Sigmoid colon (tissue), 7 donors: ENCODE data around the gene C2CD3. TPM values are rescaled to one million over a fixed set of nuclear protein-coding genes. Genes with fewer than 3 reads are reported as not detected.

Experiments
- DNase-seq: peaks from one replicate; pipeline ENCODE4 v3.0.0-alpha.2; 2019
- H3K27ac ChIP-seq, 4 donors: fragments of 200-600 bp; sonication (generic); one replicate each; pipeline ENCODE4 v1.5.1; 2016 to 2019; ENCODE audit warnings: mild to moderate bottlenecking in 1 of 4
- H3K27me3 ChIP-seq, 3 donors: fragments of 200-600 bp; sonication (generic); one replicate each; pipeline ENCODE4 v1.5.1; 2019; ENCODE audit warnings: mild to moderate bottlenecking in 1 of 3
- H3K36me3 ChIP-seq, 4 donors: fragments of 200-600 bp; sonication (generic); one replicate each; pipeline ENCODE4 v1.5.1; 2016 to 2019
- H3K4me1 ChIP-seq, 4 donors: fragments of 200-600 bp; sonication (generic); one replicate each; pipeline ENCODE4 v1.5.1; 2017 to 2019
- H3K4me3 ChIP-seq, 4 donors: fragments of 200-600 bp; sonication (generic); one replicate each; pipeline ENCODE4 v1.5.1; 2017 to 2019; ENCODE audit warnings: mild to moderate bottlenecking in 2 of 4, moderate library complexity in 1 of 4
- H3K9me3 ChIP-seq, 4 donors: fragments of 200-600 bp in 3 of 4; sonication (generic) in 3 of 4; one replicate each; pipeline versions ENCODE4 v1.5.1 to v1.6.1; 2013 to 2019
- EP300 ChIP-seq, 4 donors: sonication (generic); formaldehyde crosslinking; IDR thresholded peaks; one replicate each; pipeline ENCODE4 v1.6.1; 2017; ENCODE audit warnings: antibody characterized with exemption in 4 of 4
- POLR2A ChIP-seq, 2 donors: fragments of 450-650 bp; IDR thresholded peaks; one replicate each; pipeline ENCODE4 v1.6.1; 2016; ENCODE audit warnings: antibody characterized with exemption in 2 of 2, mild to moderate bottlenecking in 2 of 2, moderate library complexity in 2 of 2
- POLR2AphosphoS5 ChIP-seq, 4 donors: sonication (generic); formaldehyde crosslinking; IDR thresholded peaks; one replicate each; pipeline ENCODE4 v1.6.1; 2017; ENCODE audit warnings: antibody characterized with exemption in 4 of 4
- WGBS, 2 donors: extraction: QIAGEN DNeasy Blood & Tissue Kit; methylation state at CpG; one replicate each; pipeline ENCODE4 v1.1.7; 2013; 5-methylcytosine and 5-hydroxymethylcytosine counted together
- intact Hi-C: fragments of 100-400 bp; cut with DNase I; formaldehyde crosslinking; loops from one replicate; pipeline ENCODE4 v1.15.1; 2023
- polyA plus RNA-seq, 3 donors: library from polyadenylated mRNA; stranded (reverse); fragments of 200-250 nt; gene quantifications; one replicate each; pipeline ENCODE4 v1.2.3, GENCODE V29; 2013
- total RNA-seq, 4 donors: library from RNA; depleted of rRNA; stranded (reverse); fragments of >200 nt; gene quantifications; one replicate each; pipeline ENCODE4 v1.1.0, GENCODE V29; 2016
- TF ChIP-seq, protein P1 (sequence below), 4 experiments: fragments of 450-650 bp in 3 of 4; fragments of 200-600 bp in 1 of 4; IDR thresholded peaks; one replicate each; pipeline ENCODE4 v1.5.1; 2016 to 2019; ENCODE audit warnings: antibody characterized with exemption in 4 of 4, mild to moderate bottlenecking in 3 of 4, moderate library complexity in 2 of 4
- donor health status: healthy with polysubstance abuse.
- donor health status: Bipolar disorder and iron deficiency.
- donor health status: healthy.

C2CD3 gene
- total and polyA plus RNA-seq, 7 donors: 6.9 to 29.1 (median 17.2) TPM

DNA sequence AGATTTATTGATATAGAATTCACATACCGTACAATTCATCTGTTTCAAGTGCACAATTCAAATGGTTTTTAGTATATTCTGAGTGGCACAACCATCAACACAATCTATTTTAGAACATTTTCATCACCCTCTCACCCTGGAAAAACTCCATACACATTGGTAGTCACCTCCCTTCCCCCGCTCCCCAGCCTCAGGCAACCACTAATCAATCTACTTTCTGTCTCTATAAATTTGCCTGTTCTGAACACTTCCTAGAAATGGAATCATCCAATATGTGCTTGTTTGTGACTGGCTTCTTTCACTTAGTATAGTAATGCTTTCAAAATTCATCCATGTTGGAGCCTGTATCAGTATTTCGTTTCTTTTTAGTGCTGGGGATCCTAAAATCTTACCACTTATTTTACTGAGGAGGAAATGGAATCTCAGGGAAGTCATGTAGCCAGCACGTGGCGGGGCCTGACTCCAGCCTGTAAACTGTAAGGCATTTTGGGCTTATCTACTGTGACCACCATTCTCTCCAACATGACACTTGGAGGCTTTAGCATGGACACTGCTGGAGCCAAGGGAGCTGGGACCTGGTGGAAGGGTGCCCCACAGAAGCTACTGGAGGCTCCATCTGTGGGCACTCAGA is 161.0 kb downstream of the C2CD3 start:
- Histone ChIP-seq H3K4me3 (no peak overlapping the region), H3K4me1 (peaks cover 0 to 3% (median 0%) of the 10 kb centered on the region in 4 donors), H3K36me3 (peaks cover 0 to 13% (median 4%) of the 10 kb centered on the region in 4 donors), H3K27ac (no peak overlapping the region), H3K9me3 (no peaks in the 10 kb centered on the region), H3K27me3 (no peaks in the 10 kb centered on the region)
- 90 to 93% methylated on average over 5 of the region's 5 CpGs for WGBS, 2 donors
- DNase-seq: peak; percentile 36
- intact Hi-C loops: no loop called here
- no peak for TF ChIP-seq POLR2AphosphoS5 (IDR thresholded peaks at IDR 0.05)
- no peak for TF ChIP-seq EP300 (IDR thresholded peaks at IDR 0.05)
- TF ChIP-seq POLR2A (IDR thresholded peaks at IDR 0.05): no peak
- TF ChIP-seq, protein P1, sequence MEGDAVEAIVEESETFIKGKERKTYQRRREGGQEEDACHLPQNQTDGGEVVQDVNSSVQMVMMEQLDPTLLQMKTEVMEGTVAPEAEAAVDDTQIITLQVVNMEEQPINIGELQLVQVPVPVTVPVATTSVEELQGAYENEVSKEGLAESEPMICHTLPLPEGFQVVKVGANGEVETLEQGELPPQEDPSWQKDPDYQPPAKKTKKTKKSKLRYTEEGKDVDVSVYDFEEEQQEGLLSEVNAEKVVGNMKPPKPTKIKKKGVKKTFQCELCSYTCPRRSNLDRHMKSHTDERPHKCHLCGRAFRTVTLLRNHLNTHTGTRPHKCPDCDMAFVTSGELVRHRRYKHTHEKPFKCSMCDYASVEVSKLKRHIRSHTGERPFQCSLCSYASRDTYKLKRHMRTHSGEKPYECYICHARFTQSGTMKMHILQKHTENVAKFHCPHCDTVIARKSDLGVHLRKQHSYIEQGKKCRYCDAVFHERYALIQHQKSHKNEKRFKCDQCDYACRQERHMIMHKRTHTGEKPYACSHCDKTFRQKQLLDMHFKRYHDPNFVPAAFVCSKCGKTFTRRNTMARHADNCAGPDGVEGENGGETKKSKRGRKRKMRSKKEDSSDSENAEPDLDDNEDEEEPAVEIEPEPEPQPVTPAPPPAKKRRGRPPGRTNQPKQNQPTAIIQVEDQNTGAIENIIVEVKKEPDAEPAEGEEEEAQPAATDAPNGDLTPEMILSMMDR (IDR thresholded peaks at IDR 0.05): no peak

- peaks cover 0 to 13% (median 4%) of the 10 kb centered on the region in 4 donors for H3K36me3 ChIP-seq
- no peak for DNase-seq
- H3K9me3 ChIP-seq: no peaks in the 10 kb centered on the region
- peaks cover 0 to 5% (median 0%) of the 10 kb centered on the region in 4 donors for H3K4me1 ChIP-seq
- no peak overlapping the region for H3K27ac ChIP-seq
- H3K4me3 ChIP-seq: no peak overlapping the region
- TF ChIP-seq POLR2AphosphoS5 (IDR thresholded peaks at IDR 0.05) (no peak), POLR2A (IDR thresholded peaks at IDR 0.05) (no peak), EP300 (IDR thresholded peaks at IDR 0.05) (no peak)
- TF ChIP-seq, protein P1 (IDR thresholded peaks at IDR 0.05): no peak
- 61 to 84% methylated on average over 3 of the region's 3 CpGs for WGBS, 2 donors
- intact Hi-C loops: no loop called here
- H3K27me3 ChIP-seq: no peaks in the 10 kb centered on the region
These were observed 161.6 kb downstream of the C2CD3 start for GRCh38 chr11:74009230-74009547.

GRCh38 chr11:74008373-74009229 is 162.2 kb downstream of the C2CD3 start, which contains the start of gene UCP3:
Gene UCP3, minus strand, starts transcription at chr11:74009085. Its CDS starts 2,043 bp downstream, at chr11:74007042.
- intact Hi-C loops: no loop called here
- H3K27ac ChIP-seq: no peak within 1 kb of the TSS
- peak; percentile 45 for DNase-seq
- H3K4me3 ChIP-seq: no peak within 1 kb of the TSS
- TF ChIP-seq POLR2A (IDR thresholded peaks at IDR 0.05): no peak
- H3K27me3 ChIP-seq: no peaks in the 10 kb centered on the region
- H3K36me3 ChIP-seq: peaks cover 0 to 13% (median 4%) of the 10 kb centered on the region in 4 donors
- 72 to 76% methylated on average over 9 of the region's 9 CpGs for WGBS, 2 donors
- no peaks in the 10 kb centered on the region for H3K9me3 ChIP-seq
- peaks cover 0 to 5% (median 0%) of the 10 kb centered on the region in 4 donors for H3K4me1 ChIP-seq

DNA sequence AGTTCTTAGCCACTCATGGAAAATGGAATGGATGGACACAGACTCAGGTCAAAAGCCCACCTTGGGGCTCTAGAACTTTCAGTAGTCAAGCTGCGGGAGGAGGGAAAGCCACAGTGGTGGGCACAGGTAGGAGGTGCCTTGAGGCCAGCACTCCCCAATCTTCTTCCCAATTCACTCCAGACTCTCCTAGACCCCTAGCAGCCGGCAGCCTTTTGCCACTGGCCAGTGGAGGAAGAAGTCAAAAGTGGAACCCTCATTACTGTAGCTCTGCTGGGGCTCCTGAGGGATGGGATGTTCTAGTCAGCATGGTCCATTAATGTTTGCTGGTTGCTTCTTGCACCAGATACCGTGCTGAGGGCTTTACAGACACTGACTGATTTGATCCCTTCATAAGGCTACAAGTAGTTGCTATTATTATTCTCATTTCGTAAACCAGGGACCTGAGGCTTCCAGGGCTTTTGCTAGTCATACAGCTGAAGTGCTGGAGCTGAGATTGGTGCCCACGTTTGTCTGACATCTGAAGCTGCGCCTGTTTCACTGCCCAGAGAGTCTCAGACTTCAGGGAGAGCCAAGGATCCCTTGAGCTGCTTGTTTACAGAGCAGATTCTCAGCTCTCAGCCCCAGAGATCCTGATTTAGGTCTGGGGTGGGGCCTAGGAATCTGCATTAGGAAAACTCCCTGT is 163.0 kb downstream of the C2CD3 start:
- no peak overlapping the region for H3K4me3 ChIP-seq
- intact Hi-C loops: no loop called here
- peaks cover 0 to 13% (median 6%) of the 10 kb centered on the region in 4 donors for H3K36me3 ChIP-seq
- no peaks in the 10 kb centered on the region for H3K9me3 ChIP-seq
- 90% methylated on average over 6 of the region's 6 CpGs for WGBS, 2 donors
- H3K27me3 ChIP-seq: no peaks in the 10 kb centered on the region
- no peak for TF ChIP-seq EP300 (IDR thresholded peaks at IDR 0.05)
- TF ChIP-seq, protein P1 (IDR thresholded peaks at IDR 0.05): no peak
- TF ChIP-seq POLR2AphosphoS5 (IDR thresholded peaks at IDR 0.05): no peak
- TF ChIP-seq POLR2A (IDR thresholded peaks at IDR 0.05): no peak
- peaks cover 0 to 5% (median 0%) of the 10 kb centered on the region in 4 donors for H3K4me1 ChIP-seq
- no peak overlapping the region for H3K27ac ChIP-seq
- DNase-seq: peak; percentile 27
